Measurements from ENCODE around the gene CHIA. TPM values are rescaled to one million over a fixed set of nuclear protein-coding genes. Genes with fewer than 3 reads are reported as not detected.
"Not testable (repeated sequence)": the region's sequence is repeated elsewhere in the genome, so short reads cannot be mapped to it uniquely, and the experiment has no call there.

CHIA gene
- total RNA-seq, 4 donors from 2014 or later: not detected

DNA sequence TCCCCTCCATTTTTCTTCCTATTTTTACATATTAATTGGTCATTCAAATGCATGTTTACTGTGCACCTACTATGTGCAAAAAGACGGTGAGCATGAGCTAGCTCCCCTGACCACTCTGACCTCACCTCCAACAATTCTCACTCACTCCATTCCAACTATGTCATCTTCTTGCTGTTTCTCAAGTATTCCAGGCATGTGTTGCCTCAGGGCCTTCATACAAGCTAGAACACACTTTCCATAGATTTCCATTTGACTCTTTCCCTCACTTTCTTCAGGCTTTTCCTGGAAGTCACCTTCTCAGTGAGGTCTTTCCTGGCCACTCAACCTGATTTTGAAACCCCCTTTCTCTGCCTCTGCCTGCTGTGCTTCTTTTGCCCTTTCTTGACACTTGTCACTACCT lies 32.6 kb downstream of the CHIA start:
- H3K27me3 ChIP-seq: no peaks in the 10 kb centered on the region
- no peaks in the 10 kb centered on the region for H3K36me3 ChIP-seq
- 80 to 87% methylated on average over 1 of the region's 1 CpG for WGBS, 2 donors
- TF ChIP-seq, protein P1, sequence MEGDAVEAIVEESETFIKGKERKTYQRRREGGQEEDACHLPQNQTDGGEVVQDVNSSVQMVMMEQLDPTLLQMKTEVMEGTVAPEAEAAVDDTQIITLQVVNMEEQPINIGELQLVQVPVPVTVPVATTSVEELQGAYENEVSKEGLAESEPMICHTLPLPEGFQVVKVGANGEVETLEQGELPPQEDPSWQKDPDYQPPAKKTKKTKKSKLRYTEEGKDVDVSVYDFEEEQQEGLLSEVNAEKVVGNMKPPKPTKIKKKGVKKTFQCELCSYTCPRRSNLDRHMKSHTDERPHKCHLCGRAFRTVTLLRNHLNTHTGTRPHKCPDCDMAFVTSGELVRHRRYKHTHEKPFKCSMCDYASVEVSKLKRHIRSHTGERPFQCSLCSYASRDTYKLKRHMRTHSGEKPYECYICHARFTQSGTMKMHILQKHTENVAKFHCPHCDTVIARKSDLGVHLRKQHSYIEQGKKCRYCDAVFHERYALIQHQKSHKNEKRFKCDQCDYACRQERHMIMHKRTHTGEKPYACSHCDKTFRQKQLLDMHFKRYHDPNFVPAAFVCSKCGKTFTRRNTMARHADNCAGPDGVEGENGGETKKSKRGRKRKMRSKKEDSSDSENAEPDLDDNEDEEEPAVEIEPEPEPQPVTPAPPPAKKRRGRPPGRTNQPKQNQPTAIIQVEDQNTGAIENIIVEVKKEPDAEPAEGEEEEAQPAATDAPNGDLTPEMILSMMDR (IDR thresholded peaks at IDR 0.05): no peak
- no peak for TF ChIP-seq POLR2A (IDR thresholded peaks at IDR 0.05)
- intact Hi-C loops (cut with DNase I): no loop called here
- H3K4me3 ChIP-seq (replicated peaks in 1 of 3): no peak overlapping the region
- no peaks in the 10 kb centered on the region for H3K9me3 ChIP-seq
- DNase-seq: no peak
- no peaks in the 10 kb centered on the region for H3K4me1 ChIP-seq
- no peak overlapping the region for H3K27ac ChIP-seq

DNA sequence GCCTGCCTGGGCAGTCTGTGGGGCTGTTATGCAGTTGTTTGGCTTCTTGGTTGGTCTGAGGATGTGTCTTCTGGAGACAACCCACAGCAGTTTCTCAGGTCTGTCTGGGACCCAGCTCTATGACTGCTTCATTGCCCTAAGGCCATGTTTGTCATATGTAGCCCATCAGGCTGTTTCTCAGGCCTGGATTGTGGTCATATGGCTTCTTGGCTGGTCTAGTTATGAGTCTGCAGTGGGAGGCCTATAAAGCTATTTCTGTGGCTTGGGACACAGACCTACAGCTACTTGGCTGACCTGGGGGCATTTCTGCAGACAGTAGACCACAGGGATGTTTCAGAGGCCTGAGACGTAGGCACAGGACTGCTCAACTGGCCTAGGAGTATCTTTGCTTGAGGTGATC lies 41.5 kb downstream of the CHIA start:
- no peak overlapping the region for H3K27ac ChIP-seq
- WGBS, 2 donors: 78% methylated on average over 1 of the region's 1 CpG; no CpG with 5 or more reads in 1 of the 2 donors
- H3K4me1 ChIP-seq: no peaks in the 10 kb centered on the region
- no peak for DNase-seq
- no peak overlapping the region for H3K4me3 ChIP-seq (replicated peaks in 1 of 3)
- TF ChIP-seq, protein P1 (IDR thresholded peaks at IDR 0.05): no peak
- TF ChIP-seq POLR2A (IDR thresholded peaks at IDR 0.05): no peak
- intact Hi-C loops (cut with DNase I): loop anchor here (5.0 kb wide), 1 partner anchor 110 kb away; no protein-coding TSS in a partner anchor
- no peaks in the 10 kb centered on the region for H3K9me3 ChIP-seq
- H3K36me3 ChIP-seq: no peaks in the 10 kb centered on the region
- no peaks in the 10 kb centered on the region for H3K27me3 ChIP-seq

DNA sequence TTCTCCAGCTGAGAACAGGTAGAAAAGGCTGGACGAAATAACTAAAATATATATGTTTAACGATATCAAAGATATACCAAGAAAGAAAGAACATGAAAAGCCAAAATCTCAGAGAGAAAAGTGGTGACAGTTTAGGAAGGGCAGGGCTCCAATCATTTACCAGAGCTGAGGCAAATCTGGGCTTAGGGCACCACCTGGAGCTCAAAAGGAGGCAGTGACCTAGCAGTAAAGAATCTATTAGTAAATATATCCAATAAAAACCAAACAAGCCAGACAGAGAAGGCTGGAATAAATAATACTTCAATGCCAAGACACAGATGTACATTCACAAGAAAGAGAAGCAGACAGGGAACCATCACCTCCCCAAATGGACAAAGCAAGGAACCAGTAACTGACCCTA lies 43.5 kb downstream of the CHIA start:
- no peaks in the 10 kb centered on the region for H3K27me3 ChIP-seq
- no peaks in the 10 kb centered on the region for H3K36me3 ChIP-seq
- WGBS, 2 donors: 46 to 54% methylated on average over 2 of the region's 2 CpGs
- H3K4me3 ChIP-seq (replicated peaks in 1 of 3): no peak overlapping the region
- no peaks in the 10 kb centered on the region for H3K4me1 ChIP-seq
- no peak overlapping the region for H3K27ac ChIP-seq
- TF ChIP-seq POLR2A (IDR thresholded peaks at IDR 0.05): no peak
- TF ChIP-seq, protein P1 (IDR thresholded peaks at IDR 0.05): peak; percentile 33 to 92 (median 82)
- DNase-seq: peak; percentile 59 to 66
- intact Hi-C loops (cut with DNase I): loop anchor here (5.0 kb wide), 1 partner anchor 112 kb away; no protein-coding TSS in a partner anchor
- no peaks in the 10 kb centered on the region for H3K9me3 ChIP-seq

DNA sequence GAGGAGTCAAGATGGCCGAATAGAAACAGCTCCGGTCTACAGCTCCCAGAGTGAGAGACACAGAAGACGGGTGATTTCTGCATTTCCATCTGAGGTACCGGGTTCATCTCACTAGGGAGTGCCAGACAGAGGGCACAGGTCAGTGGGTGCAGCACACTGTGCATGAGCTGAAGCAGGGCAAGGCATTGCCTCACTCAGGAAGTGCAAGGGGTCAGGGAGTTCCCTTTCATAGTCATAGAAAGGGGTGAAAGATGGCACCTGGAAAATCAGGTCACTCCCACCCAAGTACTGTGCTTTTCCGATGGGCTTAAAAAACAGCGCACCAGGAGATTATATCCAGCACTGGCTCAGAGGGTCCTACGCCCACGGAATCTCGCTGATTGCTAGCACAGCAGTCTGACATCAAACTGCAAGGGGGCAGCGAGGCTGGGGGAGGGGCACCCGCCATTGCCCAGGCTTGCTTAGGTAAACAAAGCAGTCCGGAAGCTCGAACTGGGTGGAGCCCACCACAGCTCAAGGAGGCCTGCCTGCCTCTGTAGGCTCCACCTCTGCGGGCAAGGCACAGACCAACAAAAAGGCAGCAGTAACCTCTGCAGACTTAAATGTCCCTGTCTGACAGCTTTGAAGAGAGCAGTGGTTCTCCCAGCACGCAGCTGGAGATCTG lies 44.7 kb downstream of the CHIA start:
- H3K27ac ChIP-seq; H3K36me3 ChIP-seq; DNase-seq; H3K9me3 ChIP-seq; H3K27me3 ChIP-seq; intact Hi-C loops (cut with DNase I); H3K4me3 ChIP-seq (replicated peaks in 1 of 3); H3K4me1 ChIP-seq: not testable (repeated sequence)
- 88 to 92% methylated on average over 10 to 14 of the region's 15 CpGs for WGBS, 2 donors

DNA sequence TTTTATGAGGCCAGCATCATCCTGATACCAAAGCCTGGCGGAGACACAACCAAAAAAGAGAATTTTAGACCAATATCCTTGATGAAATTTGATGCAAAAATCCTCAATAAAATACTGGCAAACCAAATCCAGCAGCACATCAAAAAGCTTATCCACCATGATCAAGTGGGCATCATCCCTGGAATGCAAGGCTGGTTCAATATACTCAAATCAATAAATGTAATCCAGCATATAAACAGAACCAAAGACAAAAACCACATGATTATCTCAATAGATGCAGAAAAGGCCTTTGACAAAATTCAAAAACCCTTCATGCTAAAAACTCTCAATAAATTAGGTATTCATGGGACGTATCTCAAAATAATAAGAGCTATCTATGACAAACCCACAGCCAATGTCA lies 48.2 kb downstream of the CHIA start:
- 80 to 88% methylated on average over 2 of the region's 2 CpGs for WGBS, 2 donors
- H3K4me3 ChIP-seq (replicated peaks in 1 of 3); H3K4me1 ChIP-seq; DNase-seq; H3K9me3 ChIP-seq; H3K36me3 ChIP-seq; intact Hi-C loops (cut with DNase I); H3K27me3 ChIP-seq; H3K27ac ChIP-seq: not testable (repeated sequence)

DNA sequence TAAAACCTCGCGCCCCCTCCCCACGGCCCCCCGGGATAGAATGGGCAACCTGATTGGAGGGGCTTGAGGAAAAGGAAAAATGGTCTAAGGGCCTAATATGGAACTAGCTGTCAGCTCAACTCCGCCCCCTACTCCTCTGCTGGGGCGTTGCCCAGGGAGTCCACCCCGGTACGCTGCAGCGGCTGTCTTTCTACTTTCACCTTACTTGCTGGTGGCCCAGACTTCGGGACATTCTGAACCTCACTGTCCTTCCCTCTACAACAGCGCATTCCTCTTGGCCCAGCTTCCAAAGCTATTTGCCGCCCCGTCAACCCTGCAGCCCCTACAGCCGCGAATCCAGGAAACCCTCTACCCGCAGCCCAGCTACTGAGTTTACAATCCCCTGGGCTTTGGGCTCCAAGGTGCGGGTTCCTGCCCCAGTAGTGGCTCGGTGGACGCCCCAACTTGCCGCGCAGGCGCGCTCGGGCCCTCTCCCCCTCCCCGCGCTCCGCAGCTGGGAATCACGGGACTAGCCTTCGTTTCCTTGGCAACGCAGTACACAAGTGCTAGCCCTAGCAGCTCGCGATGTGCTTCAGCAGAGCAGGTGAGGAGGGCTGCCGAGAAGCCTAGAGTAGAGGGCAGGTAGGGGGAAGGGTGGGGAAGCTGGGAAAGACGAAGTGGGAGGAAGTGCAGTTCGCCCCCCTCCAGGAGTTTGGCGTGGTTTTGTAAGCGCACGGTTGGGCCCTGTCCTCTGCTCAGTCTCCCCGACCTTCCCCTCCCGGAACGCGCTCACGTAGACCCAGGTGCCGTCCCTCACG lies 55.6 kb downstream of the CHIA start:
- Histone ChIP-seq H3K27me3 (no peaks in the 10 kb centered on the region), H3K4me3 (replicated peaks in 1 of 3) (peak overlapping the region in 2 of 3 donors; percentile 28 to 47), H3K9me3 (no peaks in the 10 kb centered on the region), H3K27ac (peak overlapping the region; percentile 89 to 95 (median 93)), H3K4me1 (peaks cover 3 to 5% of the 10 kb centered on the region in 2 donors), H3K36me3 (no peaks in the 10 kb centered on the region)
- 0 to 2% methylated on average over 37 to 42 of the region's 45 CpGs for WGBS, 2 donors
- intact Hi-C loops (cut with DNase I): no loop called here
- peak; percentile 97 for DNase-seq
- TF ChIP-seq POLR2A (IDR thresholded peaks at IDR 0.05): peak; percentile 30 to 94
- TF ChIP-seq, protein P1 (IDR thresholded peaks at IDR 0.05): no peak

Measured in thyroid gland (tissue), 4 donors.